GM06990 (cell line): ENCODE measurements around the gene SH3YL1.

Source experiments
- DNase-seq: peaks from one replicate; pipeline ENCODE4 v3.0.0-alpha.2; 2011; ENCODE audit not compliant: insufficient read length; ENCODE audit errors: extremely low read depth
- H3K27me3 ChIP-seq: replicated peaks from 2 replicates; pipeline ENCODE4 v1.6.0; 2011; ENCODE audit warnings: low read length; ENCODE audit not compliant: control insufficient read depth, insufficient read depth
- H3K36me3 ChIP-seq: 2 replicates; pipeline ENCODE4 v1.5.1; 2011; ENCODE audit warnings: low read length; ENCODE audit not compliant: control insufficient read depth, insufficient read depth
- H3K4me3 ChIP-seq: replicated peaks from 2 replicates; pipeline ENCODE4 v1.5.1; 2011; ENCODE audit warnings: low read depth, mild to moderate bottlenecking, control low read depth, low read length
- TF ChIP-seq, protein P1 (sequence below): IDR thresholded peaks from 2 replicates; pipeline ENCODE4 v1.5.1; 2011; ENCODE audit warnings: low read length, control low read depth, mild to moderate bottlenecking, inconsistent platforms; ENCODE audit not compliant: insufficient read depth, poor library complexity, severe bottlenecking

The SH3YL1 gene

DNA sequence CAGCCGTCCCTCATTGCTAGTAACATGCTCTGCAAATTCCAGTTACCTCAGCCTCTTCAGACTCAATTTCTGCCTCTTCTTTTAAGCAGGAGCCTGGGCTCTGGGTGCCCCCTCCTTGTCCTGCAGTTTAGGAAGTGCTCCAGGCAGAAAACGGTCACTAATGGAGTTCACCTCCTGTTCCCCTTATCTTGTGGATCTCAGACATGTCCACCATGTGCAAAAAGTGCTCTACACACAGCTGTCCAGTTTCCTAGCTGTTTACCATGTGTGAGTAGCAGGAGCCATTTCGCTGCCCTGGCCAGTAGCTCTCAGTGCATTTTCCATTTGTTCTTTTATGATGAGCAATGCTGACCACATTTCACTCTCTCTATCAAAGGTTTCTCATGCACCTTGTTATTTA, 4.9 kb downstream of the SH3YL1 start:
- DNase-seq, result no peak
- no peaks in the 10 kb centered on the region for H3K36me3 ChIP-seq
- TF ChIP-seq, protein P1, sequence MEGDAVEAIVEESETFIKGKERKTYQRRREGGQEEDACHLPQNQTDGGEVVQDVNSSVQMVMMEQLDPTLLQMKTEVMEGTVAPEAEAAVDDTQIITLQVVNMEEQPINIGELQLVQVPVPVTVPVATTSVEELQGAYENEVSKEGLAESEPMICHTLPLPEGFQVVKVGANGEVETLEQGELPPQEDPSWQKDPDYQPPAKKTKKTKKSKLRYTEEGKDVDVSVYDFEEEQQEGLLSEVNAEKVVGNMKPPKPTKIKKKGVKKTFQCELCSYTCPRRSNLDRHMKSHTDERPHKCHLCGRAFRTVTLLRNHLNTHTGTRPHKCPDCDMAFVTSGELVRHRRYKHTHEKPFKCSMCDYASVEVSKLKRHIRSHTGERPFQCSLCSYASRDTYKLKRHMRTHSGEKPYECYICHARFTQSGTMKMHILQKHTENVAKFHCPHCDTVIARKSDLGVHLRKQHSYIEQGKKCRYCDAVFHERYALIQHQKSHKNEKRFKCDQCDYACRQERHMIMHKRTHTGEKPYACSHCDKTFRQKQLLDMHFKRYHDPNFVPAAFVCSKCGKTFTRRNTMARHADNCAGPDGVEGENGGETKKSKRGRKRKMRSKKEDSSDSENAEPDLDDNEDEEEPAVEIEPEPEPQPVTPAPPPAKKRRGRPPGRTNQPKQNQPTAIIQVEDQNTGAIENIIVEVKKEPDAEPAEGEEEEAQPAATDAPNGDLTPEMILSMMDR, result no peak
- H3K4me3 ChIP-seq, result no peak overlapping the region
- H3K27me3 ChIP-seq, result no peaks in the 10 kb centered on the region

DNA sequence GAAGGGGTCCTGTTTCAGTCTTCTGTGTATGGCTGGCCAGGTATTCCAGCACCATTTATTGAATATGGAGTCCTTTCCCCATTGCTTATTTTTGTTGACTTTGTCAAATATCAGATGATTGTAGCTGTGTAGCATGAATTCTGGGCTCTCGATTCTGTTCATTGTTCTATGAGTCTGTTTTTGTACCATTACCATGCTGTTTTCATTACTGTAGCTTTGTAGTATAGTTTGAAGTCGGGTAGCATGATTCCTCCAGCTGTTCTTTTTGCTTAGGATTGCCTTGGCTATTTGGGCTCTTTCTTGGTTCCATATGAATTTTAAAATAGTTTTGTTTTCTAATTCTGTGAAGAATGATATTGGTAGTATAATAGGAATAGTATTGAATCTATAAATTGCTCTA, 6.0 kb downstream of the SH3YL1 start:
- no peak for DNase-seq
- H3K4me3 ChIP-seq, result no peak overlapping the region
- TF ChIP-seq, protein P1, result no peak
- H3K36me3 ChIP-seq, result no peaks in the 10 kb centered on the region
- no peaks in the 10 kb centered on the region for H3K27me3 ChIP-seq

DNA sequence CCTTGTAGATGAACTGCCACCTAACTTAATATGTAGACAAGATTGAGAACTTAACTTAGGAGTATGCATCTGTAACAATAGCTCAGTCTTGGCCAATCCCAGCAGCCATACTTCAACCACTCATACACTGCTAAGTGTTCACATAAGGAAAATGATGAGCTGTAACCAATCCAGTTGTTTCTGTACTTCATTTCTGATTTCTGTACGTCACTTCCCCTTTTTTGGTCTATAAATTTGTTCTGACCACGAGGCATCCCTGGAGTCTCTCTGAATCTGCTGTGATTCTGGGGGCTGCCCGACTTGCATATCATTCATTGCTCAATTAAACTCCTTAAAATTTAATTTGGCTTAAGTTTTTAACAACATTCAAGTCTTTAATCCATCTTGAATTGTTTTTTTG, 6.4 kb downstream of the SH3YL1 start:
- no peak for DNase-seq
- no peaks in the 10 kb centered on the region for H3K27me3 ChIP-seq
- H3K4me3 ChIP-seq, result no peak overlapping the region
- H3K36me3 ChIP-seq, result no peaks in the 10 kb centered on the region
- TF ChIP-seq, protein P1, result no peak

DNA sequence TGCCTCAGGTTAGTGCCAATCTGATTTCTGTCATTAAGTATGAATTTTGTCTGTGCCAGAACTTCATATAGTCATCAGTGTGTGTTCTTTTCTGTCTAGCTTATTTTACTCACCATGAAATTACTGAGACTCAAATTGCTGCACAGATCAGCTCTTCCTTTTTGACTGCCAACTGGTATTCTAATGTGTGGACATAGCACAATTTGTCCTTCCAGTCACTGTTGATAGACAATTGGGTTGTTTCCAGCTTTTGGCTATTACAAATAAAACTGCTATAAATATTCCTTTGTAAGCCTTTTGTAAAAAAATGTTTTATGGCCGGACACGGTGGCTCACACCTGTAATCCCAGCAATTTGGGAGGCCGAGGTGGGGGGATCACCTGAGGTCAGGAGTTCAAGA, 7.7 kb downstream of the SH3YL1 start:
- Histone ChIP-seq H3K36me3 (no peaks in the 10 kb centered on the region), H3K4me3 (no peak overlapping the region), H3K27me3 (no peaks in the 10 kb centered on the region)
- no peak for DNase-seq
- TF ChIP-seq, protein P1, result no peak

DNA sequence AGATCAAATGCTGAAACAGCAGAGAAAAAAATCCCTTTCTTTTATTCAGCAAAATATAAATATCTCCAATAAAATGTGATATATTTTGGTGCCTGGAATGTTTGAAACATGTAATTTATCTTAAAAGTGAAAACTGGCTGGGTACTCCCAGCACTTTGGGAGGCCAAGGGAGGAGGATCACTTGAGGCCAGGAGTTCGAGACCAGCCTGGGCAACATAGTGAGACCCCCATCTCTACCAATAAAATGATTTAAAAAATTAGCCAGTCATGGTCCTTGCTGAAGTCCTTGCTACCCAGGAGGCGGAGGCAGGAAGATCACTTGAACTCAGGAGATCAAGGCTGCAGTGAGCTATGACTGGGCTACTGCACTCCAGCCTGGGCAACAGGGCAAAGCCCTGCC, 8.6 kb downstream of the SH3YL1 start:
- TF ChIP-seq, protein P1, result no peak

DNA sequence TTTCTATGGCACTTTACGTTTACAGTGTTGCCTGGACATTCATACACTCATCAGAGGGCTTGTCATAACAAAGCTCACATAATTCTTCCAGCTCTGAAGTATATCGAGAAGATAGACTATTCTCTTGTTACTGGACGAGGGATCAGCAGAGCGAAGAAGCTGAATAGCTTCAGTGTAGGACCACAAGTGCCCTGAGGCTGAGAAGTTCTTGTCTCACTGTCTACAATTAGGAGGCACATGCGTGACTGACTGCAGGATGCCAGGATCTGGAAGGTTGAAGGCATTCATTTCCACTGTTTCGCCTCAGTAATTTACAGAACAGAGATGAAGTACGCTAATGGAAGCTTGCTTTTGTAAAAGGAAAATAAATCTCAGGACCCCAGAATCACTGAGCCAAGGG, 9.6 kb downstream of the SH3YL1 start:
- DNase-seq, result no peak
- TF ChIP-seq, protein P1, result no peak
- Histone ChIP-seq H3K27me3 (no peaks in the 10 kb centered on the region), H3K4me3 (no peak overlapping the region), H3K36me3 (no peaks in the 10 kb centered on the region)

More for the DNA sequence above, 8.6 kb downstream of the SH3YL1 start:
- no peaks in the 10 kb centered on the region for H3K36me3 ChIP-seq
- no peak overlapping the region for H3K4me3 ChIP-seq
- no peaks in the 10 kb centered on the region for H3K27me3 ChIP-seq
- no peak for DNase-seq
